Natural killer cell (primary cell): ENCODE data around the gene ABCC10. TPM values are rescaled to one million over a fixed set of nuclear protein-coding genes. Genes with fewer than 3 reads are reported as not detected.
A peak's percentile ranks its signal among the peaks of the same experiment; 100 is the strongest.

ENCODE experiments used
- ATAC-seq, 3 donors: fragments of 150-1000 bp in 2 of 3; fragments of 200-7000 bp in 1 of 3; cut with Tn5 transposase; 1 replicate in 1 of 3; 2 replicates in 2 of 3; pipeline ENCODE4 v1.10.0; 2021; ENCODE audit warnings: mild to moderate bottlenecking in 2 of 3, moderate library complexity in 2 of 3
- DNase-seq, 2 donors: peaks; one replicate each; pipeline versions ENCODE4 v3.0.0 to v3.0.0-alpha.2; 2013 to 2021; ENCODE audit warnings: mixed read lengths in 1 of 2
- H3K27ac ChIP-seq: one replicate; pipeline ENCODE4 v1.5.1; 2013; ENCODE audit warnings: mild to moderate bottlenecking, low read length
- H3K27me3 ChIP-seq: one replicate; pipeline ENCODE4 v1.6.1; 2013; ENCODE audit warnings: low read length; ENCODE audit not compliant: control insufficient read depth, insufficient read depth
- H3K36me3 ChIP-seq: one replicate; pipeline ENCODE4 v1.6.1; 2013; ENCODE audit warnings: low read length; ENCODE audit not compliant: control insufficient read depth, insufficient read depth
- H3K4me1 ChIP-seq: one replicate; pipeline ENCODE4 v1.6.1; 2013; ENCODE audit warnings: low read length; ENCODE audit not compliant: control insufficient read depth, insufficient read depth
- H3K4me3 ChIP-seq: one replicate; pipeline ENCODE4 v1.5.1; 2013; ENCODE audit warnings: low read length
- H3K9me3 ChIP-seq: one replicate; pipeline ENCODE4 v1.6.1; 2013; ENCODE audit warnings: low read length; ENCODE audit not compliant: control insufficient read depth, insufficient read depth
- H3K27ac Mint-ChIP-seq, 2 donors: one replicate each; pipeline ENCODE4 v1.8.0; 2022; ENCODE audit warnings: mild to moderate bottlenecking in 2 of 2, mixed read lengths in 2 of 2, moderate library complexity in 1 of 2
- H3K27me3 Mint-ChIP-seq, 2 donors: one replicate each; pipeline ENCODE4 v1.8.0; 2022; ENCODE audit warnings: low read depth in 2 of 2, mixed read lengths in 2 of 2
- H3K36me3 Mint-ChIP-seq: one replicate; pipeline ENCODE4 v1.8.0; 2022; ENCODE audit warnings: mixed read lengths
- H3K4me1 Mint-ChIP-seq, 2 donors: one replicate each; pipeline ENCODE4 v1.8.0; 2022; ENCODE audit warnings: mixed read lengths in 2 of 2
- H3K4me3 Mint-ChIP-seq: one replicate; pipeline ENCODE4 v1.8.0; 2022; ENCODE audit warnings: mild to moderate bottlenecking, moderate library complexity, mixed read lengths
- H3K9me3 Mint-ChIP-seq, 2 donors: one replicate each; pipeline ENCODE4 v1.8.0; 2022; ENCODE audit warnings: mixed read lengths in 2 of 2
- WGBS: methylation state at CpG from one replicate; pipeline ENCODE4 v1.1.7; 2013; ENCODE audit warnings: missing lambda C conversion rate; ENCODE audit not compliant: insufficient coverage; 5-methylcytosine and 5-hydroxymethylcytosine counted together
- intact Hi-C: fragments of 100-400 bp; cut with micrococcal nuclease; formaldehyde crosslinking; loops from one replicate; pipeline ENCODE4 v1.14.2; 2022
- total RNA-seq, 4 donors: library from RNA; stranded (reverse); fragments of 120-200 nt in 1 of 4; gene quantifications; one replicate each; pipeline versions ENCODE4 v1.2.3 to v1.2.4, GENCODE V29; 2013 to 2022
- TF ChIP-seq, protein P1 (sequence below): fragments of 200-600 bp; IDR thresholded peaks from one replicate; pipeline ENCODE4 v1.8.0; 2022; ENCODE audit warnings: antibody characterized with exemption

The ABCC10 gene
- total RNA-seq, 3 donors from 2014 or later (not counting 1 experiment from before 2014, with no cell fraction given), result 74.6 to 90.5 (median 81.9) TPM

DNA sequence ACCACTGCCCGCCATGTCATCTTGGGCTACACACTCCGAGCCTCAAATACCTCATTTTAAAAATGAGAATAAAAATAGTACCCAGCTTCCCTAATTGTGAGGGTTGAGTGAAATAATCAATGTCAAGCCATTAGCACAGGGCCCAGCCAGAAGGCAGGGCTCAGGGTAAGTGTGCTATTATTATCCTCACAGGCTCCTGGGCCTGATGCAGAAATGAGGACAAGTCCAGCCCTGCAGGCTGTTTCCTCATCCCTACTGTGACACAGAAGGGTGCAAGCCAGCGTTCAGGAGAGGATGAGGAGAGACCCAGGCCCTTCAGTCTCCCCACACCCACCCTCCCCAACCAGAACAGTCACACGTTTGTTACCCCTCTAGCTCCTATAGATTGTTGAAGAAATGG is 24.0 kb downstream of the ABCC10 start:
- no peak overlapping the region for H3K27ac Mint-ChIP-seq
- intact Hi-C loops, result no loop called here
- peaks cover 16 to 25% of the 10 kb centered on the region in 2 donors for H3K4me1 Mint-ChIP-seq
- no peaks in the 10 kb centered on the region for H3K36me3 Mint-ChIP-seq
- Histone ChIP-seq H3K36me3 (peaks cover 47% of the 10 kb centered on the region), H3K4me3 (no peak overlapping the region), H3K27me3 (peaks cover 2% of the 10 kb centered on the region), H3K4me1 (peaks cover 16% of the 10 kb centered on the region), H3K9me3 (no peaks in the 10 kb centered on the region), H3K27ac (no peak overlapping the region)
- H3K9me3 Mint-ChIP-seq, result no peaks in the 10 kb centered on the region
- TF ChIP-seq, protein P1, sequence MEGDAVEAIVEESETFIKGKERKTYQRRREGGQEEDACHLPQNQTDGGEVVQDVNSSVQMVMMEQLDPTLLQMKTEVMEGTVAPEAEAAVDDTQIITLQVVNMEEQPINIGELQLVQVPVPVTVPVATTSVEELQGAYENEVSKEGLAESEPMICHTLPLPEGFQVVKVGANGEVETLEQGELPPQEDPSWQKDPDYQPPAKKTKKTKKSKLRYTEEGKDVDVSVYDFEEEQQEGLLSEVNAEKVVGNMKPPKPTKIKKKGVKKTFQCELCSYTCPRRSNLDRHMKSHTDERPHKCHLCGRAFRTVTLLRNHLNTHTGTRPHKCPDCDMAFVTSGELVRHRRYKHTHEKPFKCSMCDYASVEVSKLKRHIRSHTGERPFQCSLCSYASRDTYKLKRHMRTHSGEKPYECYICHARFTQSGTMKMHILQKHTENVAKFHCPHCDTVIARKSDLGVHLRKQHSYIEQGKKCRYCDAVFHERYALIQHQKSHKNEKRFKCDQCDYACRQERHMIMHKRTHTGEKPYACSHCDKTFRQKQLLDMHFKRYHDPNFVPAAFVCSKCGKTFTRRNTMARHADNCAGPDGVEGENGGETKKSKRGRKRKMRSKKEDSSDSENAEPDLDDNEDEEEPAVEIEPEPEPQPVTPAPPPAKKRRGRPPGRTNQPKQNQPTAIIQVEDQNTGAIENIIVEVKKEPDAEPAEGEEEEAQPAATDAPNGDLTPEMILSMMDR, result no peak
- WGBS, result no CpG with 5 or more reads among the region's 4 CpGs
- no peak for ATAC-seq
- DNase-seq, result no peak
- H3K4me3 Mint-ChIP-seq, result no peak overlapping the region
- H3K27me3 Mint-ChIP-seq, result peaks cover 0 to 4% of the 10 kb centered on the region in 2 donors

DNA sequence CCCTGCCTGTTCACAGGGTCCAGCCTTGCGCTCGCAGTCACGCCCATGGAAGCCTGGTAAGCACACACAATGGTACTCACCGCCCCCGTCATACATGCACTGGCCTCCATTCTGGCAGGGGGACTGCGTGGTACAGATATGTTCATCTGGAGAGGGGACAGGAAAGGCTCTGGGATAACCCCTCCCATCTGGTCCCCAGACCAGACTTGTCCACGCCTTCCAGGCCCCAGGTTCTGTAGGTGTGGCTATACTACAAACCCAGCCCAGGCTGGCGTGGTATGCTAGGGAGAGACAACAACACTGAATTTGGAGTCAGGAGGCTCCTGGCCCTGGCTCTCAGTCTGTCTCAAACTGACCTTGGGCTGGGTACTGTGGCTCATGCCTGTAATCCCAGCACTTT is 24.6 kb downstream of the ABCC10 start:
- TF ChIP-seq, protein P1, result no peak
- intact Hi-C loops, result no loop called here
- 93% methylated on average over 8 of the region's 8 CpGs for WGBS
- Histone ChIP-seq H3K9me3 (no peaks in the 10 kb centered on the region), H3K4me1 (peaks cover 16% of the 10 kb centered on the region), H3K4me3 (no peak overlapping the region), H3K27me3 (peaks cover 2% of the 10 kb centered on the region), H3K36me3 (peaks cover 47% of the 10 kb centered on the region), H3K27ac (no peak overlapping the region)
- Mint-ChIP-seq H3K4me3 (no peak overlapping the region), H3K36me3 (no peaks in the 10 kb centered on the region), H3K4me1 (peaks cover 16 to 28% of the 10 kb centered on the region in 2 donors), H3K27me3 (peaks cover 4 to 8% of the 10 kb centered on the region in 2 donors), H3K9me3 (no peaks in the 10 kb centered on the region), H3K27ac (no peak overlapping the region)
- DNase-seq, result no peak
- ATAC-seq, result no peak

DNA sequence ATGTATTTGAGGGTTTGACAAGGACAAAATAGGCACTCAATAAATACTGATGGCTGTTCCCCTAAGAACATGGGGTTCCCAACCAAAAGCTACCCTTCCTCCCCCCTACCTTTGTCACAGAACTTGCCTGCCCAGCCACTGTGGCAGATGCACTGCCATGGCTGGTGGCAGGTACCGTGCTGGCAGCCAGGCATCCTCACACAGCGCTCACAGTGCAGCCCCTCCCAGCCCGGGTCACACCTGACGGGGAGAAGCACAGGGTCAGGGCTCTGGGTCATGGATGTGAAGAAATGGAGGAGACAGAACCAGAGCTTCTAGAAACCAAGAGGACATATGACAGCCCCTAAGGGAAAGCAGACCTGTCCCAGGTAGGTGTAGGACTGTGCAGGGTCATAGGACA is 25.6 kb downstream of the ABCC10 start:
- Mint-ChIP-seq H3K27me3 (peaks cover 7 to 8% of the 10 kb centered on the region in 2 donors), H3K9me3 (no peaks in the 10 kb centered on the region), H3K36me3 (no peaks in the 10 kb centered on the region), H3K27ac (no peak overlapping the region), H3K4me3 (peak overlapping the region; percentile 91), H3K4me1 (peaks cover 16 to 25% of the 10 kb centered on the region in 2 donors)
- H3K27me3 ChIP-seq, result peaks cover 2% of the 10 kb centered on the region
- H3K36me3 ChIP-seq, result peaks cover 38% of the 10 kb centered on the region
- H3K4me1 ChIP-seq, result peaks cover 16% of the 10 kb centered on the region
- 94% methylated on average over 4 of the region's 4 CpGs for WGBS
- TF ChIP-seq, protein P1, result no peak
- no peak for ATAC-seq
- H3K4me3 ChIP-seq, result no peak overlapping the region
- no peak for DNase-seq
- intact Hi-C loops, result no loop called here
- H3K9me3 ChIP-seq, result no peaks in the 10 kb centered on the region
- no peak overlapping the region for H3K27ac ChIP-seq

DNA sequence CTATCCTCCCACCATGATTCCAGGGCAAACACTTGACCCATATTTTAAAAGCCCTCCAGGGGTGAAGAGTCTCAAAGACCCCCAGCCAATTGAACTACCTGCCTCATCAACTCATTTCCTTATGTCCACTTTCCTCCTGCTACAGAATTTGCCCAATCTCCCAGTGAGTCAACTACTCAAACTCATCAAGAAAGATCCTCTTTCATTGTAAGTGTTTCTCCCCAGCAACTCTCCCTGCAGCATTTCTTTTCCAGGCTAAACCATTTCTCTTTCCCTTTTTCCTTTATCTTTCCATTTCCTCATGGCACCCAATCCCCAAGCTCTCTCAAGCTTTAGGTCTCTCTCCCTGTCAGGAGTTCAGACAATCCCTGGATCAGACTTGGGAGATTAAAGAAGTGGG is 26.5 kb downstream of the ABCC10 start:
- TF ChIP-seq, protein P1, result no peak
- peaks cover 31% of the 10 kb centered on the region for H3K36me3 ChIP-seq
- no peak for DNase-seq
- peaks cover 16% of the 10 kb centered on the region for H3K4me1 ChIP-seq
- no peaks in the 10 kb centered on the region for H3K9me3 Mint-ChIP-seq
- no peaks in the 10 kb centered on the region for H3K9me3 ChIP-seq
- ATAC-seq, result no peak
- no peaks in the 10 kb centered on the region for H3K36me3 Mint-ChIP-seq
- intact Hi-C loops, result loop anchor here (2.0 kb wide), 1 partner anchor 27 kb away; the partner anchor contains the start of gene ABCC10
- peak overlapping the region; percentile 91 for H3K4me3 Mint-ChIP-seq
- H3K4me1 Mint-ChIP-seq, result peaks cover 16 to 25% of the 10 kb centered on the region in 2 donors
- H3K27me3 ChIP-seq, result peaks cover 2% of the 10 kb centered on the region
- no peak overlapping the region for H3K4me3 ChIP-seq
- H3K27ac ChIP-seq, result no peak overlapping the region
- H3K27me3 Mint-ChIP-seq, result peaks cover 7 to 8% of the 10 kb centered on the region in 2 donors
- peak overlapping the region in 1 of 2 donors; percentile 78 for H3K27ac Mint-ChIP-seq
